ENCODE data around the gene CACNB1.

The CACNB1 gene

GRCh38 chr17:39225959-39226683, 28.7 kb upstream of the CACNB1 start:
- peak; percentile 37 to 43 for DNase-seq (ENCODE audit: low read depth in 2 of 2)

- DNase-seq (ENCODE audit: low read depth in 2 of 2), result no peak
Measured at GRCh38 chr17:39225308-39225958, 28.0 kb upstream of the CACNB1 start, which contains the start of gene STAC2. Gene STAC2 (minus strand): TSS chr17:39225945. CDS start chr17:39225502, 443 bp downstream.

- DNase-seq (ENCODE audit: low read depth in 2 of 2), result no peak
Measured at GRCh38 chr17:39224778-39225307, 27.4 kb upstream of the CACNB1 start.

GRCh38 chr17:39223907-39224777, 26.7 kb upstream of the CACNB1 start:
- DNase-seq (ENCODE audit: low read depth in 2 of 2), result no peak

- no peak for DNase-seq (ENCODE audit: low read depth in 2 of 2)
Measured at GRCh38 chr17:39222866-39223834, 25.7 kb upstream of the CACNB1 start.

GRCh38 chr17:39222151-39222550, 24.7 kb upstream of the CACNB1 start:
- no peak for DNase-seq (ENCODE audit: low read depth in 2 of 2)

GRCh38 chr17:39221572-39221971, 24.1 kb upstream of the CACNB1 start:
- DNase-seq (ENCODE audit: low read depth in 2 of 2), result no peak

GRCh38 chr17:39219647-39220154, 22.2 kb upstream of the CACNB1 start:
- DNase-seq (ENCODE audit: low read depth in 2 of 2), result no peak

GRCh38 chr17:39218906-39219305, 21.4 kb upstream of the CACNB1 start:
- no peak for DNase-seq (ENCODE audit: low read depth in 2 of 2)

- DNase-seq (ENCODE audit: low read depth in 2 of 2), result no peak
Measured at GRCh38 chr17:39217734-39218369, 20.4 kb upstream of the CACNB1 start.

- DNase-seq (ENCODE audit: low read depth in 2 of 2), result no peak
Measured at GRCh38 chr17:39213852-39214251, 16.4 kb upstream of the CACNB1 start.

- no peak for DNase-seq (ENCODE audit: low read depth in 2 of 2)
Measured at GRCh38 chr17:39212841-39213480, 15.5 kb upstream of the CACNB1 start.

GRCh38 chr17:39212195-39212810, 14.8 kb upstream of the CACNB1 start:
- no peak for DNase-seq (ENCODE audit: low read depth in 2 of 2)

GRCh38 chr17:39210093-39210434, 12.6 kb upstream of the CACNB1 start:
- DNase-seq (ENCODE audit: low read depth in 2 of 2), result no peak

GRCh38 chr17:39209317-39210092, 12.0 kb upstream of the CACNB1 start:
- DNase-seq (ENCODE audit: low read depth in 2 of 2), result peak; percentile 74 to 76

GRCh38 chr17:39208893-39209292, 11.4 kb upstream of the CACNB1 start:
- DNase-seq (ENCODE audit: low read depth in 2 of 2), result no peak

- DNase-seq (ENCODE audit: low read depth in 2 of 2), result no peak
Measured at GRCh38 chr17:39208136-39208535, 10.7 kb upstream of the CACNB1 start.

- DNase-seq (ENCODE audit: low read depth in 2 of 2), result no peak
Measured at GRCh38 chr17:39205112-39205526, 7.7 kb upstream of the CACNB1 start.

- DNase-seq (ENCODE audit: low read depth in 2 of 2), result no peak
Measured at GRCh38 chr17:39204245-39204644, 6.8 kb upstream of the CACNB1 start.
